Fibroblast of villous mesenchyme (primary cell): ENCODE data around the gene CABLES1. TPM values are rescaled to one million over a fixed set of nuclear protein-coding genes. Genes with fewer than 3 reads are reported as not detected.

Experiments
- DNase-seq: peaks from one replicate; pipeline ENCODE4 v3.0.0-alpha.2; 2010; ENCODE audit warnings: low read depth
- H3K4me3 ChIP-seq: 2 replicates; pipeline ENCODE4 v1.5.1; 2011; ENCODE audit warnings: low read depth, mild to moderate bottlenecking, low read length
- CTCF ChIP-seq: IDR thresholded peaks from 2 replicates; pipeline ENCODE4 v1.5.1; 2012; ENCODE audit warnings: low read depth, mild to moderate bottlenecking, low read length; ENCODE audit not compliant: insufficient read depth
- total RNA-seq: library from RNA; depleted of rRNA; stranded (reverse); fragments of >200 nt; gene quantifications from 2 replicates; pipeline ENCODE4 v1.2.3, GENCODE V29; 2012

The CABLES1 gene
- total RNA-seq, 1 donor = 0.43 TPM

- no peak overlapping the region for H3K4me3 ChIP-seq
- DNase-seq = no peak
- no peak for TF ChIP-seq CTCF
Measured at GRCh38 chr18:23169673-23170044, 34.4 kb downstream of the CABLES1 start.

- H3K4me3 ChIP-seq = no peak overlapping the region
- DNase-seq = no peak
- TF ChIP-seq CTCF = no peak
Measured at GRCh38 chr18:23170137-23170536, 34.9 kb downstream of the CABLES1 start.

DNA sequence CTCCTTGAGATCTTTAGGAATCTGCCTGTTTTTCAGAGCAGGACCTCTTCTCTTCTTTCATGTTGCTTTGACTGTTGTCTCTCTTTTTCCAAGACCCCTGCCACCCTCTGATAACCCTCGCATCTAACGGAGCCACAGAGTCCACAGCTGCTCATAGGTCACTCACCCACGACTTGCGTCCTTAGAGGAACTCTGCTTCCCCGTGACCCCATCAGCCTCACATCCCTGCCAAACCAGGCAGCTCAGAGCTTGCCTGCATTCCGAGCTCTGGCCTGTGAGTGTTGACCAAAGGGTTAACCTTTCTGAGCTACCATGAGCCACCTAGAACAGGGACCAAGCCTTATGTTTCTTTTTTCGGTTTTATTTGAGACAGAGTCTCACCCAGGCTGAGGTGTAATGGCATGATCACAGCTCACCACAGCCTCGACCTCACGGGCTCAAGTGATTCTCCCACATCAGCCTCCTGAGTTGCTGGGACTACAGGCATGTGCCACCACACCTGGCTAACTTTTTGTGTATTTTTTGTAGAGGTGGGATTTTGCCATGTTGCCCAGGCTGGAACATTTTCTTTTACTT lies 36.4 kb downstream of the CABLES1 start:
- no peak overlapping the region for H3K4me3 ChIP-seq
- no peak for TF ChIP-seq CTCF
- DNase-seq = no peak

DNA sequence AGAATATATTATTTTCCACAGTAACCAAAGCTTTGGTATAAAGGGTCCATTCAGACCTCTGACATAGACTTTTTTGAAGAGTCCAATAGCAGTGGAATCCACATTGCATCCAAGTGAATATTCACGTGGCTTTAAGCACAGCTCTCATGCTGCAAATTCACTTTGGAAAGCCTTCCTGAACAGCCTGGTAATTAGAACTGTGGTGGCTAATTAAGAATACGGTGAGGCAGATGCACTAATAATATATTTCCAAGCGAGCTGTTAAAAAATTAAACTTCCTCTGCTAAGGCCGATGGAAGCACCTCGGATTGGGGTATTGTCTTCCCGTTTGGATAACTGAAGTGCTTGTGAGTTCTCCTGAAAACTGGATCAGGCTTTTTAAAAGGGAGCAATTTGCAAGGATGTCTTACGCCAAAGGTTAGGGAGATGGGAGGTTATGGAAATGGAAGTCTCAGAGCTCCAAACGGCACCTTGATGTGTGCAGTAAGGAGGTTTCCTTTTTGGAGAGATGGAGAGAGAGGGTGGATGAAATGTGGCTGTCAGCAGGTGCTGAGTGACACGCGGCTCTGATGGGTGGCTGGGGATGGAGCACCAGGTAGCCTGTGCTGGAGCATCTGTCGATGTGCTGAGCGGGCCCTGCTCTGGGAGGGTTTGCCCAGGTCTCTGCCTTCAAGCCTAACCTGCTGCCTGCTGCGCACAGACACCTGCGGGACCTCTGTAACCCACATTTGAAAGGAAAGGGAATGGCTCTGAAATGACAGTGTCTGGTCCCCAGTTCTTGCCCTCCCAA lies 37.5 kb downstream of the CABLES1 start:
- TF ChIP-seq CTCF = no peak
- no peak for DNase-seq
- no peak overlapping the region for H3K4me3 ChIP-seq

DNA sequence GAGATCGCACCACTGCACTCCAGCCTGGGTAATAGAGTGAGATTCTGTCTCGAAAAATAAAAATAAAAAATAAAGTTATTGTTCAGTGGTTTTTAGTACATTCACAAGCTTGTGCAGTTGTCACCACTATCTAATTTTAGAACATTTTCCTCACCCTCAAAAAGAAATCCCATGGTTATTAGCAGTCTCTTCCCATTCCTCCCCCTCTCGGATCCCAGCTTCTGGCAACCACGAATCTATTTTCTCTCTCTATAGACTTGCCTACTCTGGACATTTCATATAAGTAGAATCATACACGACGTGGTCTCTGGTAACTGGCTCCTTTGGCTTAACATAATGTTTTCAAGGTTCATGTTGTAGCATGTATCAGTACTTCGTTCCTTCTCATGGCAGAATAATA lies 38.6 kb downstream of the CABLES1 start:
- H3K4me3 ChIP-seq = no peak overlapping the region
- no peak for DNase-seq
- no peak for TF ChIP-seq CTCF

GRCh38 chr18:23176701-23177432 lies 41.6 kb downstream of the CABLES1 start:
- no peak for TF ChIP-seq CTCF
- no peak for DNase-seq

More at GRCh38 chr18:23176701-23177432, 41.6 kb downstream of the CABLES1 start:
- H3K4me3 ChIP-seq = no peak overlapping the region
